Gastroesophageal sphincter (tissue), 3 donors: ENCODE data around the gene UTP25.

Experiments used
- POLR2A ChIP-seq, 2 donors: fragments of 450-650 bp; IDR thresholded peaks; one replicate each; pipeline ENCODE4 v1.6.1; 2017; ENCODE audit warnings: antibody characterized with exemption in 2 of 2, mild to moderate bottlenecking in 2 of 2, moderate library complexity in 1 of 2
- POLR2AphosphoS5 ChIP-seq: sonication (generic); formaldehyde crosslinking; IDR thresholded peaks from one replicate; pipeline ENCODE4 v1.6.1; 2017; ENCODE audit warnings: antibody characterized with exemption
- TF ChIP-seq, protein P1 (sequence below), 4 experiments: fragments of 200-600 bp in 2 of 4; fragments of 450-650 bp in 2 of 4; sonication (generic) in 1 of 4; IDR thresholded peaks; one replicate each; pipeline ENCODE4 v1.5.1; 2017 to 2019; ENCODE audit warnings: antibody characterized with exemption in 4 of 4, mild to moderate bottlenecking in 2 of 4, moderate library complexity in 2 of 4

- TF ChIP-seq, protein P1, sequence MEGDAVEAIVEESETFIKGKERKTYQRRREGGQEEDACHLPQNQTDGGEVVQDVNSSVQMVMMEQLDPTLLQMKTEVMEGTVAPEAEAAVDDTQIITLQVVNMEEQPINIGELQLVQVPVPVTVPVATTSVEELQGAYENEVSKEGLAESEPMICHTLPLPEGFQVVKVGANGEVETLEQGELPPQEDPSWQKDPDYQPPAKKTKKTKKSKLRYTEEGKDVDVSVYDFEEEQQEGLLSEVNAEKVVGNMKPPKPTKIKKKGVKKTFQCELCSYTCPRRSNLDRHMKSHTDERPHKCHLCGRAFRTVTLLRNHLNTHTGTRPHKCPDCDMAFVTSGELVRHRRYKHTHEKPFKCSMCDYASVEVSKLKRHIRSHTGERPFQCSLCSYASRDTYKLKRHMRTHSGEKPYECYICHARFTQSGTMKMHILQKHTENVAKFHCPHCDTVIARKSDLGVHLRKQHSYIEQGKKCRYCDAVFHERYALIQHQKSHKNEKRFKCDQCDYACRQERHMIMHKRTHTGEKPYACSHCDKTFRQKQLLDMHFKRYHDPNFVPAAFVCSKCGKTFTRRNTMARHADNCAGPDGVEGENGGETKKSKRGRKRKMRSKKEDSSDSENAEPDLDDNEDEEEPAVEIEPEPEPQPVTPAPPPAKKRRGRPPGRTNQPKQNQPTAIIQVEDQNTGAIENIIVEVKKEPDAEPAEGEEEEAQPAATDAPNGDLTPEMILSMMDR (IDR thresholded peaks at IDR 0.05), result no peak
- TF ChIP-seq POLR2AphosphoS5 (no peak), POLR2A (IDR thresholded peaks at IDR 0.05) (no peak)
Observed at GRCh38 chr1:209884665-209885117, 56.9 kb downstream of the UTP25 start.
